H1 (cell line): ENCODE measurements around the gene CYREN. TPM values are rescaled to one million over a fixed set of nuclear protein-coding genes. Genes with fewer than 3 reads are reported as not detected.

ENCODE experiments used
- CTCF ChIA-PET: fragments of 300-600 bp; sonication (Branson Sonifier 250); formaldehyde crosslinking; loops from one replicate; lab custom pipeline; 2021; ENCODE audit not compliant: partially characterized antibody; lab: Charles Lee
- POLR2A ChIA-PET: fragments of 300-600 bp; sonication (Branson Sonifier 250); formaldehyde crosslinking; loops from one replicate; lab custom pipeline; 2021; ENCODE audit warnings: inconsistent platforms; ENCODE audit not compliant: partially characterized antibody; lab: Charles Lee
- DNase-seq, 2 experiments: peaks; one replicate each; pipeline versions ENCODE4 v3.0.0 to v3.0.0-alpha.2; 2010 to 2022; ENCODE audit warnings: low spot score in 2 of 2, low read depth in 1 of 2, mixed read lengths in 1 of 2
- FAIRE-seq: peaks from 2 replicates; lab custom pipeline; 2011; peaks lifted over from hg19 to GRCh38; lab: Jason Lieb, UNC
- H2AFZ ChIP-seq: 2 replicates; pipeline ENCODE4 v1.8.1; 2012; ENCODE audit warnings: low read length, inconsistent platforms
- H2AK5ac ChIP-seq: 2 replicates; pipeline ENCODE4 v1.6.1; 2013; ENCODE audit warnings: low read depth, low read length
- H2BK120ac ChIP-seq: replicated peaks from 2 replicates; pipeline ENCODE3; 2013; ENCODE audit warnings: low read depth, low read length, inconsistent platforms
- H2BK12ac ChIP-seq: 2 replicates; pipeline ENCODE4 v1.6.1; 2013; ENCODE audit warnings: low read depth, low read length
- H2BK15ac ChIP-seq: 2 replicates; pipeline ENCODE4 v1.6.1; 2013; ENCODE audit warnings: low read length
- H2BK20ac ChIP-seq: 2 replicates; pipeline ENCODE4 v1.6.1; 2013; ENCODE audit warnings: low read length
- H2BK5ac ChIP-seq: 2 replicates; pipeline ENCODE4 v1.6.1; 2013; ENCODE audit warnings: low read depth, low read length
- H3K14ac ChIP-seq: 2 replicates; pipeline ENCODE4 v1.6.1; 2013; ENCODE audit warnings: inconsistent platforms; ENCODE audit not compliant: insufficient read length
- H3K18ac ChIP-seq: 2 replicates; pipeline ENCODE4 v1.6.1; 2013; ENCODE audit warnings: low read length; ENCODE audit errors: extremely low read depth
- H3K23ac ChIP-seq: 2 replicates; pipeline ENCODE4 v1.6.1; 2013; ENCODE audit warnings: inconsistent platforms; ENCODE audit not compliant: insufficient read length
- H3K23me2 ChIP-seq: 2 replicates; pipeline ENCODE4 v1.6.1; 2013; ENCODE audit warnings: low read depth, low read length
- H3K27ac ChIP-seq: 2 replicates; pipeline ENCODE4 v1.6.1; 2011; ENCODE audit warnings: low read depth, low read length, inconsistent platforms
- H3K27me3 ChIP-seq, 4 experiments: replicated peaks in 1 of 4; 1 replicate in 1 of 4; 2 replicates in 3 of 4; pipeline versions ENCODE4 v1.6.1 to v1.8.1; 2011 to 2013; ENCODE audit warnings: low read length in 3 of 4, mild to moderate bottlenecking in 3 of 4, inconsistent platforms in 2 of 4, mixed read lengths in 2 of 4, moderate library complexity in 1 of 4; ENCODE audit not compliant: control insufficient read depth in 3 of 4, insufficient read depth in 3 of 4; ENCODE audit errors: extremely low read depth in 1 of 4
- H3K36me3 ChIP-seq, 4 experiments: 2 replicates each; pipeline versions ENCODE4 v1.6.1 to v1.8.1; 2011 to 2013; ENCODE audit warnings: mild to moderate bottlenecking in 4 of 4, low read length in 3 of 4, moderate library complexity in 2 of 4, control low read depth in 1 of 4, inconsistent platforms in 1 of 4; ENCODE audit not compliant: insufficient read depth in 4 of 4, control insufficient read depth in 2 of 4
- H3K4ac ChIP-seq: replicated peaks from 2 replicates; pipeline ENCODE3; 2013; ENCODE audit warnings: low read length, low read depth, mixed read lengths, inconsistent platforms; ENCODE audit not compliant: insufficient read length
- H3K4me1 ChIP-seq, 4 experiments: replicated peaks in 1 of 4; 1 replicate in 1 of 4; 2 replicates in 3 of 4; pipeline versions ENCODE4 v1.6.1 to v1.8.1; 2011 to 2013; ENCODE audit warnings: low read length in 3 of 4, inconsistent platforms in 2 of 4, mixed read lengths in 1 of 4; ENCODE audit not compliant: insufficient read depth in 4 of 4, control insufficient read depth in 3 of 4
- H3K4me2 ChIP-seq, 2 experiments: 2 replicates each; pipeline versions ENCODE4 v1.6.1 to v1.8.1; 2011 to 2013; ENCODE audit warnings: low read depth in 2 of 2, low read length in 2 of 2, control low read depth in 1 of 2, inconsistent platforms in 1 of 2, mild to moderate bottlenecking in 1 of 2; ENCODE audit not compliant: insufficient read depth in 1 of 2
- H3K4me3 ChIP-seq, 4 experiments: fragments of 200-600, 300-600 bp in 1 of 4; sonication (generic), shearing (Covaris generic), sonication (Bioruptor Twin) in 1 of 4; 2 replicates each; pipeline versions ENCODE4 v1.5.1 to v1.8.1; 2011 to 2016; ENCODE audit warnings: low read length in 4 of 4, low read depth in 3 of 4, control low read depth in 2 of 4, inconsistent platforms in 2 of 4, mild to moderate bottlenecking in 2 of 4, mixed read lengths in 1 of 4, moderate library complexity in 1 of 4; ENCODE audit not compliant: insufficient read depth in 2 of 4; ENCODE audit errors: extremely low read depth in 1 of 4
- H3K56ac ChIP-seq: replicated peaks from 2 replicates; pipeline ENCODE3; 2013; ENCODE audit warnings: low read depth, mild to moderate bottlenecking, mixed read lengths, low read length, inconsistent platforms; ENCODE audit not compliant: insufficient read length
- H3K79me1 ChIP-seq: 2 replicates; pipeline ENCODE4 v1.6.1; 2013; ENCODE audit warnings: low read depth, low read length, control low read depth
- H3K79me2 ChIP-seq, 2 experiments: 2 replicates each; pipeline versions ENCODE4 v1.6.1 to v1.8.1; 2012 to 2013; ENCODE audit warnings: low read length in 2 of 2, mild to moderate bottlenecking in 2 of 2, inconsistent platforms in 1 of 2; ENCODE audit not compliant: insufficient read depth in 2 of 2, control insufficient read depth in 1 of 2
- H3K9ac ChIP-seq, 4 experiments: replicated peaks in 1 of 4; 1 replicate in 1 of 4; 2 replicates in 3 of 4; pipeline versions ENCODE4 v1.6.1 to v1.8.1; 2011 to 2013; ENCODE audit warnings: low read depth in 3 of 4, low read length in 3 of 4, control low read depth in 2 of 4, mild to moderate bottlenecking in 2 of 4, moderate library complexity in 2 of 4, inconsistent platforms in 1 of 4; ENCODE audit errors: extremely low read depth in 1 of 4
- H3K9me3 ChIP-seq, 2 experiments: 2 replicates each; pipeline versions ENCODE4 v1.6.1 to v1.8.1; 2012 to 2013; ENCODE audit warnings: mild to moderate bottlenecking in 2 of 2, moderate library complexity in 2 of 2, control low read depth in 1 of 2, inconsistent platforms in 1 of 2, low read depth in 1 of 2, low read length in 1 of 2, mixed read lengths in 1 of 2; ENCODE audit not compliant: insufficient read depth in 2 of 2
- H4K20me1 ChIP-seq, 2 experiments: replicated peaks in 1 of 2; 2 replicates each; pipeline versions ENCODE3 to v1.8.1; 2011 to 2013; ENCODE audit warnings: inconsistent platforms in 2 of 2, low read length in 2 of 2, mild to moderate bottlenecking in 1 of 2; ENCODE audit not compliant: insufficient read depth in 2 of 2, control insufficient read depth in 1 of 2
- H4K5ac ChIP-seq: 2 replicates; pipeline ENCODE4 v1.6.1; 2013; ENCODE audit warnings: low read length, low read depth, mixed read lengths, inconsistent platforms; ENCODE audit not compliant: insufficient read length
- H4K8ac ChIP-seq: 2 replicates; pipeline ENCODE4 v1.8.0; 2013; ENCODE audit warnings: mild to moderate bottlenecking, moderate library complexity, low read length, inconsistent platforms; ENCODE audit not compliant: insufficient read depth; ENCODE audit errors: extremely low read depth
- H4K91ac ChIP-seq: replicated peaks from 2 replicates; pipeline ENCODE3; 2013; ENCODE audit warnings: low read length, mixed read lengths, inconsistent platforms; ENCODE audit not compliant: insufficient read length
- CBX5 ChIP-seq: fragments of 300-800, 300-1000 bp; sonication (generic); IDR thresholded peaks from 2 replicates; pipeline ENCODE4 v1.7.1; 2016; ENCODE audit warnings: antibody characterized with exemption, low read length, low read depth
- GABPA ChIP-seq: IDR thresholded peaks from 2 replicates; pipeline ENCODE4 v1.6.1; 2011; ENCODE audit warnings: mild to moderate bottlenecking, low read length, moderate library complexity, borderline replicate concordance; ENCODE audit not compliant: insufficient read depth
- JUN ChIP-seq: IDR thresholded peaks from 2 replicates; pipeline ENCODE4 v1.6.1; 2011; ENCODE audit warnings: low read depth, mild to moderate bottlenecking, improper control_type of control experiment, low read length
- NANOG ChIP-seq: IDR thresholded peaks from 2 replicates; pipeline ENCODE4 v1.6.1; 2011; ENCODE audit warnings: low read length, low read depth, mild to moderate bottlenecking, inconsistent platforms; ENCODE audit not compliant: insufficient read depth, poor library complexity, severe bottlenecking
- PHF8 ChIP-seq: fragments of 200-600 bp; sonication (generic); conservative IDR thresholded peaks from 2 replicates; pipeline ENCODE4 v1.7.1; 2012; ENCODE audit warnings: low read depth, mild to moderate bottlenecking, inconsistent platforms, low read length, moderate library complexity
- RBBP5 ChIP-seq: IDR thresholded peaks from 2 replicates; pipeline ENCODE4 v1.7.1; 2012; ENCODE audit warnings: low read depth, mild to moderate bottlenecking, inconsistent platforms, low read length, moderate library complexity, borderline replicate concordance
- ZNF274 ChIP-seq: IDR thresholded peaks from 2 replicates; pipeline ENCODE4 v1.7.0; 2012; ENCODE audit warnings: low read length, borderline replicate concordance; ENCODE audit errors: extremely low read depth
- WGBS, 2 experiments: shearing (Covaris generic) in 1 of 2; methylation state at CpG; one replicate each; pipeline versions ENCODE4 v1.1.6 to v1.1.7; 2013 to 2015; ENCODE audit warnings: low lambda C conversion rate in 2 of 2, mixed read lengths in 2 of 2, inconsistent platforms in 1 of 2, low coverage in 1 of 2, missing lambda C conversion rate in 1 of 2; ENCODE audit not compliant: insufficient replicate concordance in 2 of 2, insufficient coverage in 1 of 2, insufficient read length in 1 of 2; ENCODE audit errors: extremely low coverage in 1 of 2, missing lambda C conversion rate in 1 of 2; 5-methylcytosine and 5-hydroxymethylcytosine counted together
- polyA plus RNA-seq, 7 experiments: library from polyadenylated mRNA; depleted of rRNA in 3 of 7; stranded (reverse) in 5 of 7; unstranded in 2 of 7; fragments of >200 nt in 5 of 7; fragments of 200-250 nt in 2 of 7; gene quantifications; 1 replicate in 5 of 7; 2 replicates in 1 of 7; 4 replicates in 1 of 7; pipeline versions ENCODE4 v1.2.1 to v1.2.3, GENCODE V29; 2011 to 2013; ENCODE audit warnings: missing spikeins in 2 of 7, mixed read lengths in 2 of 7
- total RNA-seq: library from RNA; stranded (reverse); fragmentation: NEBNext Ultra II Directional; extraction: Animal tissue kit (Norgen Biotek cat#: 25700); gene quantifications from 2 replicates; pipeline ENCODE4 v1.2.1, GENCODE V29; 2021

Gene CYREN
- total and polyA plus RNA-seq, 2 of the 8 experiments (the other 6 are each of a cell fraction or from before 2014, with no cell fraction given), result 25.1 to 46.2 TPM

GRCh38 chr7:135193615-135194081 lies 23.1 kb upstream of the CYREN start:
- 85% methylated on average over 10 of the region's 10 CpGs; no CpG with 5 or more reads in 1 of the 2 experiments for WGBS, 2 experiments
- Histone ChIP-seq H2AFZ (no peak overlapping the region), H3K4me1 (no peaks in the 10 kb centered on the region), H3K23me2 (no peaks in the 10 kb centered on the region), H3K79me1 (no peaks in the 10 kb centered on the region), H3K18ac (no peak overlapping the region), H3K14ac (no peak overlapping the region), H2BK15ac (no peak overlapping the region), H4K5ac (no peak overlapping the region), H3K27ac (no peak overlapping the region), H4K91ac (no peak overlapping the region), H3K9me3 (no peaks in the 10 kb centered on the region), H4K20me1 (peaks cover 0 to 2% of the 10 kb centered on the region in 2 experiments), H3K4me2 (no peak overlapping the region), H3K4me3 (no peak overlapping the region), H2BK120ac (no peak overlapping the region), H3K56ac (no peak overlapping the region), H4K8ac (no peak overlapping the region), H3K27me3 (no peaks in the 10 kb centered on the region), H2BK20ac (no peak overlapping the region), H3K36me3 (peaks cover 0 to 2% (median under 1%) of the 10 kb centered on the region in 4 experiments; a peak in 2 of 8 replicates), H2BK5ac (peak overlapping the region; percentile 32; the same call in 1 of the 2 replicates), H3K4ac (no peak overlapping the region), H2AK5ac (no peak overlapping the region), H3K79me2 (no peaks in the 10 kb centered on the region), H2BK12ac (no peak overlapping the region), H3K23ac (no peak overlapping the region), H3K9ac (no peak overlapping the region)
- ChIA-PET POLR2A (interaction anchor here (1.2 kb wide), 3 partner anchors 14 to 24 kb away, joined by 3 to 4 read pairs (median 4); partner anchors contain the start of gene CYREN), CTCF (interaction anchor here (0.8 to 1.3 kb wide), 2 partner anchors 17 to 25 kb away, joined by 3 to 4 read pairs; no protein-coding TSS in a partner anchor)
- DNase-seq (no peak), FAIRE-seq (no peak)
- TF ChIP-seq RBBP5 (no peak), ZNF274 (no peak), NANOG (no peak), JUN (no peak), PHF8 (no peak), CBX5 (no peak), GABPA (no peak)
